ENCODE data around the gene ENTR1.

DNA sequence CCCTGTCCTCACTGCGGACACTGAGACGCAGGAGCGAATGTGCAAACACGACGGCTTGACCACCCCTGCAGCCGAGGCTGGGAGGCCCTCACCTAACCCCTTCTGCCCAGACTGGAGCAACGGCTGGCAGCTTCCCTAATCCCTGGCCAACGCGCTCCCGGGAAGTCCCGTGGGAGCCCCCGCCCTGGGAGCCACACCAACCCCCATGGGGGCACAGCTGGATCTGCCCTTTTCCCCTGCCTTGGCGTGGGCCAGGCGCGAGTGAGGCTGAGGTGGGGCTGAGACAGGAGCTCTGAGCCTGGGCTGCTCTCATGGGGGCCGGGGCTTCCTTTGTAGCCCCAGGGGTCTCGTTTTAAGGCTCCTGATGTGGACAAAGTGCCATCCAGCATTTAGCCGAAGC lies 42.2 kb downstream of the ENTR1 start:
- no peak for TF ChIP-seq IKZF3 (tag by site-specific recombination; IDR thresholded peaks at IDR 0.05)
- no peak for TF ChIP-seq ZNF792 (tag by site-specific recombination; IDR thresholded peaks at IDR 0.05)
- no peak for TF ChIP-seq CTCF (tag by site-specific recombination; IDR thresholded peaks at IDR 0.05)
- no peak for TF ChIP-seq ZNF221 (tag by site-specific recombination; IDR thresholded peaks at IDR 0.05; ENCODE audit: borderline replicate concordance)
- TF ChIP-seq ZNF324 (tag by site-specific recombination; IDR thresholded peaks at IDR 0.05) = no peak
- TF ChIP-seq ZBTB21 (tag by site-specific recombination; IDR thresholded peaks at IDR 0.05) = no peak
- TF ChIP-seq, protein P1, sequence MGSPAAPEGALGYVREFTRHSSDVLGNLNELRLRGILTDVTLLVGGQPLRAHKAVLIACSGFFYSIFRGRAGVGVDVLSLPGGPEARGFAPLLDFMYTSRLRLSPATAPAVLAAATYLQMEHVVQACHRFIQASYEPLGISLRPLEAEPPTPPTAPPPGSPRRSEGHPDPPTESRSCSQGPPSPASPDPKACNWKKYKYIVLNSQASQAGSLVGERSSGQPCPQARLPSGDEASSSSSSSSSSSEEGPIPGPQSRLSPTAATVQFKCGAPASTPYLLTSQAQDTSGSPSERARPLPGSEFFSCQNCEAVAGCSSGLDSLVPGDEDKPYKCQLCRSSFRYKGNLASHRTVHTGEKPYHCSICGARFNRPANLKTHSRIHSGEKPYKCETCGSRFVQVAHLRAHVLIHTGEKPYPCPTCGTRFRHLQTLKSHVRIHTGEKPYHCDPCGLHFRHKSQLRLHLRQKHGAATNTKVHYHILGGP (tag by site-specific recombination; IDR thresholded peaks at IDR 0.05) = no peak

All from HEK293 (cell line).